GM18517 (cell line): ENCODE results near the gene HNRNPH3.

Experiments
- ATAC-seq: cut with Tn5 transposase; IDR thresholded peaks from one replicate; pipeline ENCODE4 v1.9.1; 2021; ENCODE audit warnings: mild to moderate bottlenecking, moderate library complexity; ENCODE audit not compliant: unreplicated experiment

The HNRNPH3 gene

DNA sequence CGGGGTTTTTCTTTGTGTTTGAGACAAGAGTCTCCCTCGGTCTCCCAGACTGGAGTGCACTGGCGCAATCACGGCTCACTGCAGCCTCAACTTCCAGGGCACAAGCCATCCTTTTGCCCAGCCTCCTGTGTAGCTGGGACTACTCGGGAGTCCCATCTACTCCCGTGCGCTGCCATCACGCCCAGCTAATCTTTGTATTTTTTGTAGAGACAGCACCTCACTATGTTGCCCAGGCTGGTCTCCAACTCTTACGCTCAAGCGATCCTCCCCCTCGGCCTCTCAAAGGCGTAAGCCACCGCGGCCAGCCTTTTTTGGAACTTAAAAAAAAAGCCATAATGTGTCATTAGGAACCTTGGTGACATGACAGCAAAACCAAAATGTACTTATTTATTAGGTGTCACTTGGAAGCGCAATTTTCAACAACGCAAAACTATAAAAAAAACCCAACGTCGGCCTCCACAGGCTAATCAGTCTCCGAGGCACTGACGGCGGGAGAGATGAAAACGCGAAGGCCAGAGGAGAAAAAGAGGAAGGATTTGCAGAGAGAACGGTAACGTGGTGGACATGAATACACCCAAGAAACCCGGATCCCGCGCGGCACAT is 911 bp upstream of the HNRNPH3 start:
- ATAC-seq, result no peak

DNA sequence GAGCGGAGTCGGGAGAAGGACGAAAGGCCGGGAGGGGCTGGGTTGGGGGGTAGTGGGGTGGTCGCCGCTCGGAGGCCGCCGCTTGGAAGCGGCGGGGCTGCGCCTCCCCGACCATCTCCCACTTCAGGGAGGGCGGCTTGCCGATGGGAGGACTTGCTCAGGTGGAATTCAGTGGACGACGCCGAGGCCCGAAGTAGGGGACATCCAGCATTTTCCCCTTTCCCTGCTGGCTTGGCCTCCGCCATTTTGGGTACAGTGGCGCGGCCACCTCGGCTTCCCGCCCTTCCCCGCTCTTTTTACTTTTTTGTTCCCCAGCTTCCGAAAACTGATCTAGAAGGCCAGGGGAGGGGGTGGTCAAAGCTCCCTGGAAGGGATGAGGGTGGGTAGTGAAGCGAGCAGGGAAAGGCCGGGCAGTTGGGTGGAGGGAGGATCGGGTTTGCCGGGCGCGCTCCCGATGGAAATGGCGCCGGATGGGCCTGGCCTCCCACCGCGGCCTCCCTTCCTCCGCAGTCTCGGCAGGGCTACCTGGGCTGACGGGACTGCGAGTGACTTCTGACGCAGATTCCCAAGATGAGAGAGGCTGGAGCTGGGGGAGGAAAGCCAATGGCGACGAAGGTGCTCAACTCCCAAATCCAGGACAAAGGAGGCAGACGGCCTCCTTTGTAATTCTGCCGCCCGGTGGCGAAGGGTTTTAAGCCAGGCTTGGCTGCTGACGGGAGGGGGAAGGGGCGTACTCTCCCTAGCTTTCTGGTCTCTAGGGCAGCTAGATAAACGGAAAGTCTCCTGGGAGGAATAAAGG is 594 bp downstream of the HNRNPH3 start, which contains the start of gene PBLD:
Gene PBLD (minus strand): TSS at position 670 of the 799 bp plus-strand sequence. CDS start 26,084 bp downstream, outside the sequence.
- no peak for ATAC-seq

- ATAC-seq, result no peak
Observed at GRCh38 chr10:68333058-68333395, 1.2 kb downstream of the HNRNPH3 start.

DNA sequence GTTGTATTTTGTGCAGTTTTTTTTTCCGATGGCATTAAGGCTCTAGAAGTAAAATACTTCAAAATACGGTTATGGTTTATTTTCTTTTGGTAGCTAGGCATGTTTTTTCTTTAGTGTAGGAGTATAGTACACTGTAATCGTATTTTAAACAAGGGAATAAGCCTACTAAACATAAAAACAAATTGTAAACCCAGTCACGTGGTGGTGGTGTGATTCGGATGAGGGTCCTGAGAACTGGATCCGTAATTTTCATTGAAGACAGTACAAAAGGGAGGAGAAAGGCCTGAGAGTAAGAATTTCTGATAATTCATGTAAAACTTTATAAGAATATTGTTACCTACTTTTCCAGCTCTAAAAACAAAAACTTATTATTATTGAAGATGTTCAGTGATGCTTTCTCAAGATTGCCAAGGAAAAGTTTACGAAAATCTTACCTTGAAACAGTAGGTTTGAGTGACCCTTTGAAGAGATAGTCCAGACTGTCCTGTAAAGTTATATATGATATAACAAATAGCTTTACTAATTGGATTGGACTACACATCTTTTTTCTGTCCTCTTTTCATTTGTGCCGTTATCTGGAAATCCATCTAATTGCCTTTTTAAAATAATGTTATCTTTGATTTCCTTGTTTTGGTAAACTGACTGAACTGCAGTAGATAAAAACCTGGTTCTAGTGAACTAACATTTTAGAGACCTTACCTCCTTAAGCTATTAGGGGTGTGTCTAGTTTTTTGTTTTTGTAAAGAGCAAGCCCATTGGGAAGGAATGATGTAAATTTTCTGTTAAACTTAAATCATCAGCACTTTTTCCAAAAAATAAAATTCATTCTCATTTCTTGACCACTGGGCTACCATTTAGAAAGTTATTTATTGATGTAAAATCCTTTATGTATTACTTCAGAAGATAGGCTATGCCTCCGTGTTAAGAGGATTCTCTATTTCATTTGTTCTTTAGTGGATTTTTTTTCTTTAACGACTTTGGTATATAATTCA is 1.9 kb downstream of the HNRNPH3 start:
- ATAC-seq, result no peak

- ATAC-seq, result no peak
Observed at GRCh38 chr10:68334672-68335467, 3.0 kb downstream of the HNRNPH3 start.

DNA sequence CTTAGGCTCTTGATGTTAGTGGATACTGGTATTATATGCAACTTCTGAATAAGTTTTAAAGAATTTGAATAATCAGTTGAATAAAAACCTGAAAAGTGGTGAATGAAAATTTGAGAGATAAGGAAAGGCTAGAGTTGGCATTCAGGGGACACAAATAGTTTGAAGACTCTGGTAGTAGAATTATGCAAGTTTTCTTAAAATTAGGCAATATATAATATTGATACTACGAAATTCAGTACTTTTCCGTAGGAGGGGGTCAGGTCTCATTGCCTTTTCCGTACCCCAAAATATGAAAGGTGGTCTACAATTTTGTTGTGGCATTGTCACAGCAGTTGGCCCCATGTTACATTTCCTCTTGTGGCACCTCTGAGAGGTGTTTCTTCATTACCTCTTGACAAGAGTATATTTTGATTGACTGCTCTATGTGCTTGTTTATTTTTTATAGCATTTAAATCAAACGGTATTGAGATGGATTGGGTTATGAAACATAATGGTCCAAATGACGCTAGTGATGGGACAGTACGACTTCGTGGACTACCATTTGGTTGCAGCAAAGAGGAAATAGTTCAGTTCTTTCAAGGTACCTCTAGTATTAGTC is 5.0 kb downstream of the HNRNPH3 start:
- ATAC-seq, result no peak

DNA sequence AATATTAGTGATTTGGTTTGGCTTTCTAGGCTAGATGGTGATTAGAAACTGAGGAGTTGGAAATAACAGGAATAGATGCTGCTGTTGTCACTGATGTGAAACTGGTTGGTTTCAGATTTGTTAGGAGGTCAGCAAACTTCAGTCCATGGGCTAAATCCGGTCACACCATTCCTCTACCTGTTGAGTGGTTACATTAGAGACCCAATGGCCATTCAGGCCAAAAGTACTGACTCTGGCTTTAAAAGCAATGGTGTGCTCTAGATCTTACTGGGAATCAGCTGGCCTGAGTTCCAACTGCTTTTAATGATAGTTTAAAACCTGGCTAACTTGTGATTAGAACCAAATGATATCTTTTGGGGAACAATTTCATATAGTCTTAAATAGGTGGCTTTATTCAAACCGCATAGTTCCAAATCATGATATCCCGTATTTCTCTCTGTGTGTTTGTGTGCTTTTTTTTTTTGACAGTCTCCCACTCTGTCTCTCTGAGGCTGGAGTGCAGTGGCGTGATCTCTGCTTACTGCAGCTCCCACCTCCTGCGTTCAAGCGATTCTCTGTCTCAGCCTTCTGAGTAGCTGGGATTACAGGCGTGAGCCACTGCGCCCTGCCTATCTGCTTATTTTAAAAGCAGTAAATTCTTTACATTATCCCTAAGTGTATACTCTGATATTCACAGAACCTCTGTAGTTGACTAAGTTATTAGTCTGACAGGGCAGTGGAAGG is 8.7 kb downstream of the HNRNPH3 start:
- no peak for ATAC-seq

GRCh38 chr10:68342909-68343516 is 11.1 kb downstream of the HNRNPH3 start:
- no peak for ATAC-seq

DNA sequence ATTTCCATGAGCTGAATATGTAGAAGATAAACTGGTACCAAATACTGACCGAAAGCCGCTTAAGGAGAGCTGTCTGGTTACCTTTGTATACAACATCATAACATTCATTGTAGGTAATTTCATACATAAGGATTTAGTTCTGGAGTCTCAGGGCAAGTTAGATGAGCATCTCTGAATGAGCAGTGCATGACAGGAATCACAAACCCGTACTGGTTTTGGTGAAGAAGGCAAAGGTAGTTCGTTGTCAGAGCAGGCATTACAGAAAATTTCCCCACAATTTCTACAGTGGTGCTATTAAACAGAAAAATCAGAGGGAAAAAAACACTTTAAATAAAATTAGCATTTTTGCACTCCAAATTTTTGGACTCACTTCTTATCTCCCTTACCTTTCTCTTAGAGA is 13.8 kb downstream of the HNRNPH3 start:
- ATAC-seq, result no peak

DNA sequence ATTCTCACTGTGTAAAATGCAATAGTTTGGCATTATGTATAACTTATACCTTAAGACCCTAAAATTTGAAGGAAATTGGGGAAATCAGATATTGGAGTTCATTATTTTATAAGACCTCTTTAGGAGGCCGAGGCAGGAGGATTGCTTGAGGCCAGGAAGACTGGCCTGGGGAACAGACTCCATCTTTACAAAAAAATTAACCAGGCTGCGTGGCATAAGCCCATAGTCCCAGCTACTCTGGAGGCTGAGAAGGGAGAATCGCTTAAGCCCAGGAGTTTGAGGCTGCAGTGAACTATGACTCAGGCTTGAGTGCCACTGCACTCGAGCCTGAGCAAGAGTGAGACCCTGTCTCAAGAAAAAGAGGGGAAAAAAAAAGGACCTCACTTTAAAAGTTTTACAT is 14.9 kb downstream of the HNRNPH3 start:
- no peak for ATAC-seq

DNA sequence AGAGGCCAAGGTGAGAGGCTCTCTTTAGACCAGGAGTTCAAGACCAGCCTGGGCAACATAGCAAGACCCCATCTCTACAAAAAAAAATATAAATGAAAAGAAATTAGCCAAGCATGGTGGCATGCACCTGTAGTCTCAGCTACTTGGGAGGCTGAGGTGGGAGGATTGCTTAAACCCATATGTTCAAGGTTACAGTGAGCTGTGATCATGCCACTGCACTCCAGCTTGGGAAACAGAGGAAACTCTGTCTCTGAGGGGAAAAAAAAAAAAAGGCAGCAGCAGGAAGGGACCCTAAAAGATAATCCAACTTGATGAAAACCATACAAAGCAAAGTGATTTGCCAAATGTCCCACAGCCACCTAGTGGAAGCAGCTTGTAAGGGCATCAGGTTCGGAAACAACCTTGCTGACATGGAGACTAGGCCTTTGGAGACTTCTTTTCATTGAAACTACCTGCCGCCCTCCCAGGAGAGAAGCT is 16.4 kb downstream of the HNRNPH3 start:
- ATAC-seq, result no peak

DNA sequence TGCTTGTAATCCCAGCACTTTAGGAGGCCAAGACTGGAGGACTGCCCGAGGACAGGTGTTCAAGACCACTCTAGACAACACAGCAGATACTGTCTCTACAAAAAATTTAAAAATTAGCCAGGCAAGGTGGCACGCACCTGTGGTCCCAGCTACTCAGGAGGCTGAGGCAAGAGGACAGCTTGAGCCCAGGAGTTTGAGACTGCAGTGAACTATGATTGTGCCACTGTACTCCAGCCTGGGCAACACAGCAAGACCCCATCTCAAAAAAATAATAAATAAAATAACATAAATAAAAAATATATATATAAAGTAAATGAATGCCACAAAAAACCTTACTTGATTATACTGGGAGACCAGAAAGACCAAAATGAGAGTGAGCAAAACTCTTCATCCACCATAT is 21.7 kb downstream of the HNRNPH3 start:
- no peak for ATAC-seq

DNA sequence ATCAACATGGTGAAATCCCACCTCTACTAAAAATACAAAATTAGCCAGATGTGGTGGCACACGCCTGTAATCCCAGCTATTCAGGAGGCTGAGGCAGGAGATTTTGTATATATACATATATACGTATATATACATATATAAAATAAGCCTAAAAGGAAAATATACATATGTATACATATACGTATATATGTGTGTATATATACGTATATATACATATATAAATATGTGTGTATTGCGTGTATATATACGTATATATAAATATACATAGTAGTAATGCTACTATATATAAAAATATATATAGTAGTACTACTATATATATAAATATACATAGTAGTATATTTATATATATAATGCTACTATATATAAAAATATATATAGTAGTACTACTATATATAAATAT is 27.3 kb downstream of the HNRNPH3 start:
- no peak for ATAC-seq

DNA sequence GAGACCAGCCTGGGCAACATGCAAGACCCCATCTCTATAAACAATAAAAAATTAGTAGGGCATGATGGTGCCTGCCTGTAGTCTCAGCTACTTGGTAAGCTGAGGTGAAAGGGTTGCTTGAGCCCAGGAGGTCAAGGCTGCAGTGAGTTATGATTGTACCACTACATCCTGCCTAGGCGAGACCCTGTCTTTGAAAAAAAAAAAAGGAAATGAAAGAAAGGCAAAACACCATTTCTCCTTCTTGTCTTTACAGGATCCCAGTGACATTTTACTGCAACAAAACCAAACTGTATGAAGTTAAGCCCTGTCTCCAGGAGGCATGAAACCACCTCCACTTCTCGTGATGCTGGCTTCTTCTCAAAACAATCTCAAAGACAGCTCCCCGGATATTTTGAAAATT is 30.7 kb downstream of the HNRNPH3 start:
- ATAC-seq, result no peak

GRCh38 chr10:68364101-68364886 is 32.4 kb downstream of the HNRNPH3 start:
- ATAC-seq, result no peak

DNA sequence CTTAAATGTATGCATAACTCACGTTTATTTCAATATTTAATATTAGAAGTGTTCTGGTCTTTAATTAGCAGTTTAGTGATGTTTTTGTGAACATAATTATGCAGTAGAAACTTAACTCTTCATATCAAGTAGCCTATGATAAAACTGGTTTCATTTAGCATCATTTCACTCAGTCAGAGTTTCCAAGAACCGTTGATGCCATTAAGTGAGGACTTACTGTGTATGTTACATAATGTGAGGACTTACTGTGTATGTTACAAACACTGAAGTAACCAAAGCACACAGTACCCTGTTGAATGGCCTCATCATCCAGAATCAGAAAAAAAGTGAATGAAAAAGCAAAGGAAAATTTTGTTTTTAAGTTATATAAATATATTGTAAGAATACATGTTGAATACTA is 33.7 kb downstream of the HNRNPH3 start:
- ATAC-seq, result no peak

- no peak for ATAC-seq
Observed at GRCh38 chr10:68366600-68366999, 34.7 kb downstream of the HNRNPH3 start.

- ATAC-seq, result no peak
Observed at GRCh38 chr10:68367121-68367520, 35.3 kb downstream of the HNRNPH3 start.
